22Rv1 (cell line): ENCODE measurements around the gene ELOVL7.

Source experiments
- ZFX ChIP-seq: fragments of 450-650 bp; IDR thresholded peaks from 2 replicates; pipeline ENCODE4 v1.6.1; 2017; ENCODE audit warnings: antibody characterized with exemption, borderline replicate concordance
- TF ChIP-seq, protein P1 (sequence below): fragments of 450-650 bp; IDR thresholded peaks from 2 replicates; pipeline ENCODE4 v1.5.1; 2017; ENCODE audit warnings: mild to moderate bottlenecking

DNA sequence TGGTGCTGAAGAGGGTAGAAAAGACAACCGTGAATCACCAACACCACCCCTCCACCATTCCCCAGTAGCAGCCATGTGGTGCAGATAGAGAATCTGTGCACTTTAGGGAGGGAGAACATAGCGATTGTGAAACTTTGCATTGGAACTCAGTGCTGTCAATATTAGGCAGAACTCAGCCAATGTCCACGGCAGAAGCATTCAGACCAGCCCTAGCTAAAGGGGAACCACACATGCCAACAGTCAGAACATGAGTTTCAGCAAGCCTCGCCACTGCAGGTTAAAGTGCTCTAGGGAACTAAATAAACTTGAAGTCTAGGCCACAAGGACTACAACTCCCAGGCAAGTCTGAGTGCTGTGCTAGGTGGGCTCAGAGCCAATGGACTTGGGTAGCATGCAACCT is 105.6 kb downstream of the ELOVL7 start:
- TF ChIP-seq, protein P1, sequence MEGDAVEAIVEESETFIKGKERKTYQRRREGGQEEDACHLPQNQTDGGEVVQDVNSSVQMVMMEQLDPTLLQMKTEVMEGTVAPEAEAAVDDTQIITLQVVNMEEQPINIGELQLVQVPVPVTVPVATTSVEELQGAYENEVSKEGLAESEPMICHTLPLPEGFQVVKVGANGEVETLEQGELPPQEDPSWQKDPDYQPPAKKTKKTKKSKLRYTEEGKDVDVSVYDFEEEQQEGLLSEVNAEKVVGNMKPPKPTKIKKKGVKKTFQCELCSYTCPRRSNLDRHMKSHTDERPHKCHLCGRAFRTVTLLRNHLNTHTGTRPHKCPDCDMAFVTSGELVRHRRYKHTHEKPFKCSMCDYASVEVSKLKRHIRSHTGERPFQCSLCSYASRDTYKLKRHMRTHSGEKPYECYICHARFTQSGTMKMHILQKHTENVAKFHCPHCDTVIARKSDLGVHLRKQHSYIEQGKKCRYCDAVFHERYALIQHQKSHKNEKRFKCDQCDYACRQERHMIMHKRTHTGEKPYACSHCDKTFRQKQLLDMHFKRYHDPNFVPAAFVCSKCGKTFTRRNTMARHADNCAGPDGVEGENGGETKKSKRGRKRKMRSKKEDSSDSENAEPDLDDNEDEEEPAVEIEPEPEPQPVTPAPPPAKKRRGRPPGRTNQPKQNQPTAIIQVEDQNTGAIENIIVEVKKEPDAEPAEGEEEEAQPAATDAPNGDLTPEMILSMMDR = no peak
- no peak for TF ChIP-seq ZFX
